ENCODE results near the gene SYNDIG1.
"Not testable (repeated sequence)": the region's sequence is repeated elsewhere in the genome, so short reads cannot be mapped to it uniquely, and the experiment has no call there.

SYNDIG1 gene

GRCh38 chr20:24608926-24609667, 139.7 kb downstream of the SYNDIG1 start:
- no peak for DNase-seq (ENCODE audit: low read depth in 2 of 2)

GRCh38 chr20:24609757-24610156, 140.3 kb downstream of the SYNDIG1 start:
- no peak for DNase-seq (ENCODE audit: low read depth in 2 of 2)

GRCh38 chr20:24610341-24611115, 141.1 kb downstream of the SYNDIG1 start:
- no peak for DNase-seq (ENCODE audit: low read depth in 2 of 2)

GRCh38 chr20:24611360-24612140, 142.1 kb downstream of the SYNDIG1 start:
- DNase-seq (ENCODE audit: low read depth in 2 of 2), result no peak

GRCh38 chr20:24612799-24613775, 143.7 kb downstream of the SYNDIG1 start:
- no peak for DNase-seq (ENCODE audit: low read depth in 2 of 2)

GRCh38 chr20:24614341-24614740, 144.9 kb downstream of the SYNDIG1 start:
- no peak for DNase-seq (ENCODE audit: low read depth in 2 of 2)

GRCh38 chr20:24615353-24615752, 145.9 kb downstream of the SYNDIG1 start:
- no peak for DNase-seq (ENCODE audit: low read depth in 2 of 2)

- no peak for DNase-seq (ENCODE audit: low read depth in 2 of 2)
These were observed 147.0 kb downstream of the SYNDIG1 start for GRCh38 chr20:24616258-24617079.

- no peak for DNase-seq (ENCODE audit: low read depth in 2 of 2)
These were observed 147.6 kb downstream of the SYNDIG1 start for GRCh38 chr20:24617080-24617432.

- DNase-seq (ENCODE audit: low read depth in 2 of 2), result no peak
These were observed 148.5 kb downstream of the SYNDIG1 start for GRCh38 chr20:24617757-24618450.

- DNase-seq (ENCODE audit: low read depth in 2 of 2), result no peak
These were observed 149.3 kb downstream of the SYNDIG1 start for GRCh38 chr20:24618739-24619138.

- no peak for DNase-seq (ENCODE audit: low read depth in 2 of 2)
These were observed 149.8 kb downstream of the SYNDIG1 start for GRCh38 chr20:24619212-24619611.

- no peak for DNase-seq (ENCODE audit: low read depth in 2 of 2)
These were observed 151.6 kb downstream of the SYNDIG1 start for GRCh38 chr20:24620937-24621519.

- no peak for DNase-seq (ENCODE audit: low read depth in 2 of 2)
These were observed 153.4 kb downstream of the SYNDIG1 start for GRCh38 chr20:24622856-24623255.

GRCh38 chr20:24626141-24626540, 156.7 kb downstream of the SYNDIG1 start:
- DNase-seq (ENCODE audit: low read depth in 2 of 2), result not testable (repeated sequence)

- DNase-seq (ENCODE audit: low read depth in 2 of 2), result no peak
These were observed 157.9 kb downstream of the SYNDIG1 start for GRCh38 chr20:24627291-24627690.

- no peak for DNase-seq (ENCODE audit: low read depth in 2 of 2)
These were observed 158.5 kb downstream of the SYNDIG1 start for GRCh38 chr20:24627926-24628325.

- no peak for DNase-seq (ENCODE audit: low read depth in 2 of 2)
These were observed 159.6 kb downstream of the SYNDIG1 start for GRCh38 chr20:24628985-24629384.

- DNase-seq (ENCODE audit: low read depth in 2 of 2), result no peak
These were observed 160.2 kb downstream of the SYNDIG1 start for GRCh38 chr20:24629668-24630067.
